ENCODE data around the gene ZNF768.

Gene ZNF768

DNA sequence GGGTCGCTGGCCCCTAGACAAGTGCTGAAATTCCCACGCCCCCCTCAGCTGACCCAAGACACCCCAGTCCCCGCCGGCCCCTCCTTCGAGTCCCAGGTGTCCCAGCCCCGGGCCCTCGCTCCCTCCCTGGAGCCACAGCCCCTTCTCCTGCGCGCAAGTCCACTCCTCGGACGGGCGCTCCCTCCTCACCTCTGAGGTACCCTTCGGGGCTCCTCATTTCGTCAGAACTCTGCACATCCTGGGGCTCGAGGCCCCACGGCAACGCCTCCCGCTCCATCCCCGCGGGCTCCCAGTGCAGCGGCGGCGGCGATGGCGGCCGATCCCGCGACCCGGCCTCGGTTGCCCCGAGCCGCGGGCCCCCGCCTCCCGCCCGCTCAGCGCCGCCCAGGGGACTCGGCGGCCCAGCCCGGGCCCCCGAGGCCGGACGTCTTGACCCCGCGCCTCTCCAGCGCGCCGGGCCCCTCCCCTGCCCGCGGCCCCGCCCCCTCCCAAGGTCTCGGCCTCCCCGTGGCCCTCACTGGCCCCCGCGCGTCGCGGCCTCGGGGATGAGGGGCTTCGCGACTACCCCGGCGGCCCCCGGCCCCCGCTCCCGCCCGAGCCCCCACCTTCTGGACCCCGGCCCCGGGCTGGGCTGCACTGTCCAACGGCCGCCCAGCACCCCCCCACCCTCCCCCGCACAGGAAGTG, at the start of gene ZNF768:
Gene ZNF768, minus strand, starts transcription at position 430 of the 686 bp plus-strand sequence. Its CDS starts 153 bp downstream, at position 277.
- peak; percentile 18 to 26 for DNase-seq (ENCODE audit: low read depth in 2 of 2)
- peak within 1 kb of the TSS; percentile 67 to 76 for H3K4me3 ChIP-seq (replicated peaks in 1 of 2; ENCODE audit: low read depth in 2 of 2, low read length in 2 of 2)
- TF ChIP-seq, protein P1, sequence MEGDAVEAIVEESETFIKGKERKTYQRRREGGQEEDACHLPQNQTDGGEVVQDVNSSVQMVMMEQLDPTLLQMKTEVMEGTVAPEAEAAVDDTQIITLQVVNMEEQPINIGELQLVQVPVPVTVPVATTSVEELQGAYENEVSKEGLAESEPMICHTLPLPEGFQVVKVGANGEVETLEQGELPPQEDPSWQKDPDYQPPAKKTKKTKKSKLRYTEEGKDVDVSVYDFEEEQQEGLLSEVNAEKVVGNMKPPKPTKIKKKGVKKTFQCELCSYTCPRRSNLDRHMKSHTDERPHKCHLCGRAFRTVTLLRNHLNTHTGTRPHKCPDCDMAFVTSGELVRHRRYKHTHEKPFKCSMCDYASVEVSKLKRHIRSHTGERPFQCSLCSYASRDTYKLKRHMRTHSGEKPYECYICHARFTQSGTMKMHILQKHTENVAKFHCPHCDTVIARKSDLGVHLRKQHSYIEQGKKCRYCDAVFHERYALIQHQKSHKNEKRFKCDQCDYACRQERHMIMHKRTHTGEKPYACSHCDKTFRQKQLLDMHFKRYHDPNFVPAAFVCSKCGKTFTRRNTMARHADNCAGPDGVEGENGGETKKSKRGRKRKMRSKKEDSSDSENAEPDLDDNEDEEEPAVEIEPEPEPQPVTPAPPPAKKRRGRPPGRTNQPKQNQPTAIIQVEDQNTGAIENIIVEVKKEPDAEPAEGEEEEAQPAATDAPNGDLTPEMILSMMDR (IDR thresholded peaks at IDR 0.05; ENCODE audit: low read depth, low read length): no peak

DNA sequence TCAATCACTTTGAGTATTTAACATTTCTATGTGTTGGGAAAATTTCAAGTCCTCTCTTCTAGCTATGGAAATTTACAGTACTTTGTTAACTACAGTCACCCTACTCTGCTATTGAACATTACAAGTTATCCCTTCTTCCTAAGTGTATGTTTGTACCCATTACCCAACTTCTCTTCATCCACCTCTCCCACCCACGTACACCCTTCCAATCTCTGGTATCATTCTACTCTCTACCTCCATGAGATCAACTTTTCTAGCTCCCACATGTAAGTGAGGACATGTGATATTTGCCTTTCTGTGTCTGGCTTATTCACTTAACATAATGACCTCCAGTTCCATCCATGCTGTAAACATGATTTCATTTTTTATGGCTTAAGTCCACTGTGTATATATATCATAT, 48.3 kb upstream of the ZNF768 start:
- TF ChIP-seq, protein P1 (IDR thresholded peaks at IDR 0.05; ENCODE audit: low read depth, low read length): no peak
- DNase-seq (ENCODE audit: low read depth in 2 of 2): no peak

DNA sequence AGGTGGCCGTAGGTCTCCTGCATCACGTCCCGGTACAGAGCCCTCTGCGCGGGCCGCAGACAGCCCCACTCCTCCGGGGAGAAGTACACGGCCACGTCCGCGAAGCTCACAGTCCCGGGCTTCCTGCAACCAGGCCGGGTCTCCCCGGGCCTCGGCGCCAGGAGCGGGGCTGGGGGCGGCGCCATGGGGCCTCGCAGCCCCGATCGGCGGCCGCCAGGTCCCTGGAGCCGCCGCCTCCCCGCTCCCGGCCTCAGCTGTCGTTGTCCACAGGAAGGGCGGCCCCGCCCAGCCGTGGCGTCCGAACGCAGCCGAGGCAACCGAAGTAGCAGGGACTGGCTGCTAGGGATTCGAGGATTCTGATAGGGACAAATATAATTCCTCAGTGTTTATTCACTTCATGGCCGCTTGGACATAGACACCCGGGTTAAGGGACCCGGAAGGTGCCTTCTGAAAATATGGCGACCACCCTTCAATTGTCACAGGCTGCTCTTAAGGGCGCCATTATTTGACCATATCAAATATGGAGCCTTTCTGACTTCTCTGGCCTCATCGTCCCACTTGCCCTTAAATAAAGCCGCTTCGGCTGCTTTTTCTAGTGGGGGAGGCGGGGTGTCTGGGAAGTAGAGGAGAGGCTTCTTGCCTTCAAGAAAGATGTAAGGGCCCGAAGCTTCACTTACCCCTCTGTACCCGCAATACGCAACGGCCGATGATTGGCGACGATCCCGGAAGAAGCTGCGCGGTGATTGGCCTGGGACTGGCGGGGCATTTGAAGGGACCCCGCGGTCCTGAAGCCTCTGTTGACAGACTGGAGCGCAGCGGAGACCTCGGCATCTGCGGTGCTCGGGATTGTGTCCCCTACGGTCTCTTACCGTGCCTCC, 45.3 kb upstream of the ZNF768 start, which contains the start of gene ZNF688:
Gene ZNF688, minus strand, starts transcription at position 270 of the 878 bp plus-strand sequence. Its CDS starts 85 bp downstream, at position 185.
- TF ChIP-seq, protein P1 (IDR thresholded peaks at IDR 0.05; ENCODE audit: low read depth, low read length): no peak
- H3K4me3 ChIP-seq (replicated peaks in 1 of 2; ENCODE audit: low read depth in 2 of 2, low read length in 2 of 2): peak within 1 kb of the TSS; percentile 63 to 71
- DNase-seq (ENCODE audit: low read depth in 2 of 2): peak; percentile 97 to 99

More for the DNA sequence above, 48.3 kb upstream of the ZNF768 start:
- H3K4me3 ChIP-seq (replicated peaks in 1 of 2; ENCODE audit: low read depth in 2 of 2, low read length in 2 of 2): no peak overlapping the region

DNA sequence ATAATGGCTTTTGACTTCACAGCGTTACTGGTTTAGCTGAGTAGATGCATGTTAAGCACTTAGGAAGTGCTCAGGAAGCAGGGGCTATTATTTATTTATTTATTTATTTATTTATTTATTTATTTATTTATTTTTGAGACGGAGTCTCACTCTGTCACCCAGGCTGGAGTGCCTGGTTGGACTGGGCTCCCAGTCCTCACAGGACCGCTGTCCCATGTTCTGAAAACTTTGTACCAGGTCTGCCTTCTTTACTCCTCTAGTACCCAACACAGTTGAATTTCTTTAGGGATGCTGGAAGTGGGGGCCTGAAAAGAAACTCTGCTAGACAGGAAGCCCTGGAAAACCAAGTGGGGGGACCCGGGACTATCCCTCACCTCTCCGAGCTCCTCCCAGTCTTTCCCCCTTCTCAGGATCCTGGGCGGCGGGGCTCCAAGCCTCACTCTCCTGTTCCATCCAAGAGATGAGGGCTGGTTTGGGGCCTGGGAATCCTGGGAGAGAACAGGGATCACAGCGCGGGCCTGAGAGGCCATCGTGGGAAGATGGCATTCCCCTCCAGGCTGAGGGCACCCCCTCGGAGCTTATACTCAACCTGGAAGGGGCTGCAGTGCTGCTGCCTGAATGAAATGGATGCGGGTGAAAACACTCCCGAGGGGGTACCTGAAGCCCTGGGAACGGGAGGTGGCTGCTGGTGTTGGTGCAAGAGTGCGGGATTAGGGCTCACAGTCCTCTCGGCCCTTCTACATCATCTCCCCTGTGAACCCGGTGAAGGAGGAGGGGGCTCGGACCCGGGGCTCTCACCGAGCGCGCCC, 44.5 kb upstream of the ZNF768 start:
- peak; percentile 25 to 36 for DNase-seq (ENCODE audit: low read depth in 2 of 2)
- TF ChIP-seq, protein P1 (IDR thresholded peaks at IDR 0.05; ENCODE audit: low read depth, low read length): no peak
- peak overlapping the region; percentile 63 to 71 for H3K4me3 ChIP-seq (replicated peaks in 1 of 2; ENCODE audit: low read depth in 2 of 2, low read length in 2 of 2)

DNA sequence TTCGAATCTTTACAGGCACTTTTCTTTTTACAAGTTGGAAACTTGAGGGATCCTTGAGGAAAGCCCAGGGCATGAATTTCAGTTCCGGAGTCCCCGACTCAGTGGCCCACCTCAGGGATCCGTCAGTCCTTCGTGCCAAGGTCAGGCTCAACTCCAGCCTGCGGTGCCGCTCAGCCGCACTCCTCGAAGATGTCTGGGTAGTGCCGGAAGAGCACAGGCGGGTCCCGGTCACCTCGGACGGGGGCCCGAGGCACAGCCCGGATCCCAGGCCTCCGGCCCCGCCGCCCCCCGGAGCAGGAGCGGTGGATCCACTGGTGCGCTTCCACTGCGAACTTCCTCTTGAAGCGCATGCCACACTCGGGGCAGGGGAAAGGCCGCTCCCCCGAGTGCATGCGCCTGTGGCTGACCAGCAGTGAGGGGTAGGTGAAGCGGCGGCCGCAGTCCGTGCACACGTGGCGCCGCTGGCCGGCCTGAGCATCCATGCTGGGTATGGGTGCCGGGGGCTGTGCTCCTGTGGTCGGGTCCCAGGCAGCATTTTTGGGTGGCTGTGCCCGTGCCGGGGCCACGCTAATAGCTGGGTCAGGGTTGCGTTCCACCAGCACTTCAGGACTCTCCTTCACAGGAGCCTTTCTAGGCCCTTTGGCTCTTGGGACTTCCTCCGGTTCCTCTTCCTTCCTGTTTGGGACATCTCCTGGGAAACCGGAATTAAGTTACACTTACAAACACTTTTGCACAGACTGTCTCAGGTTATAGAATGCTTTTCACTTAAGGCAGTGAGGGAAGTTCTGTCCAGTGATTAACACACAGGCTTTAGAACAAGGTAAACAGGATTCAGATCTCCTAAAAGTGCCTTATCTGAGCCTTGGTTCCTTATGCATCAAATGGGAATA, 43.6 kb upstream of the ZNF768 start:
- TF ChIP-seq, protein P1 (IDR thresholded peaks at IDR 0.05; ENCODE audit: low read depth, low read length): no peak
- no peak for DNase-seq (ENCODE audit: low read depth in 2 of 2)

More for the DNA sequence above, 43.6 kb upstream of the ZNF768 start:
- H3K4me3 ChIP-seq (replicated peaks in 1 of 2; ENCODE audit: low read depth in 2 of 2, low read length in 2 of 2): no peak overlapping the region
